Stromal cell of bone marrow (primary cell): ENCODE results near the gene PYM1.

ENCODE experiments used
- DNase-seq: peaks from one replicate; pipeline ENCODE4 v3.0.0-alpha.2; 2012; ENCODE audit warnings: low read depth

The PYM1 gene

GRCh38 chr12:55927588-55928502 is at the start of gene PYM1:
Gene PYM1, minus strand, starts transcription at chr12:55927894. Its CDS starts 133 bp downstream, at chr12:55927761.
- peak; percentile 32 for DNase-seq

- no peak for DNase-seq
Measured at GRCh38 chr12:55974308-55974730, 46.6 kb upstream of the PYM1 start.

GRCh38 chr12:55973599-55974307 is 46.1 kb upstream of the PYM1 start, which contains the start of gene RAB5B:
Gene RAB5B, plus strand, starts transcription at chr12:55974078. Its CDS starts 12,883 bp downstream, at chr12:55986961.
- peak; percentile 100 for DNase-seq

GRCh38 chr12:55972911-55973598 is 45.4 kb upstream of the PYM1 start:
- DNase-seq, result no peak

GRCh38 chr12:55972456-55972855 is 44.8 kb upstream of the PYM1 start:
- no peak for DNase-seq

DNA sequence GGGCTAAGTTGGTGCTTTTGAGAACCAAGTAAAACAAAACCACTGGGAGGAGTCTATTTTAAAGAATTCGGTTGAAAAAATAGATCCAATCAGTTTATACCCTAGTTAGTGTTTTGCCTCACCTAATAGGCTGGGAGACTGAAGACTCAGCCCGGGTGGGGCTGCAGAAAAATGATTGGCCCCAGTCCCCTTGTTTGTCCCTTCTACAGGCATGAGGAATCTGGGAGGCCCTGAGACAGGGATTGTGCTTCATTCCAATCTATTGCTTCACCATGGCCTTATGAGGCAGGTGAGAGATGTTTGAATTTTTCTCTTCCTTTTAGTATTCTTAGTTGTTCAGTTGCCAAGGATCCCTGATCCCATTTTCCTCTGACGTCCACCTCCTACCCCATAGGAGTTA is 44.3 kb upstream of the PYM1 start:
- DNase-seq, result no peak

- DNase-seq, result no peak
Measured at GRCh38 chr12:55970775-55971174, 43.1 kb upstream of the PYM1 start.

- DNase-seq, result no peak
Measured at GRCh38 chr12:55969356-55969755, 41.7 kb upstream of the PYM1 start.

- peak; percentile 64 for DNase-seq
Measured at GRCh38 chr12:55966408-55967281, 39.0 kb upstream of the PYM1 start, which contains the start of gene CDK2. Gene CDK2, plus strand, starts transcription at chr12:55966830. Its CDS starts 179 bp downstream, at chr12:55967009.

DNA sequence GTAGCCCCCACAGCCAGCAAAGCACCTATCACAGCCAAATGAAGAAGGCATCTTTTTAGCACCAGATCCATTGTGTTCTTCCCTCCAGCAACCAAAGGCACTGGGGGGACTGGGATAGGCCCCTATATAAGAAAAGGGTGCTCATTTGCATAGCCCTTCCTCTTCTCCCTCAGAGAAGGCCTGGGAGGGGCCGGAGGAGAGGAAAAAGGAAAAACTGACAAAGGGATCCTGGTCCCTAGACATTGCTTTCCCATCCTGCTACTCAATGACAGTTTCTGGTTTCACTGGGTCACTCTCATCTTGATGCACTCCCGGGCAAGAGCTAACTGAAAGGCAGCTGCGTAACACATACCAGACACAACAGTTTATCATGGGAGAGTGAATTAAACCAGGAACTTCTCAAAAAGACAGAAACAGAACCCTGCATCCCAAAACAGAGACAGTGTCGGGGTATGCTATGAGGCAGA is 38.3 kb upstream of the PYM1 start, which contains the start of gene PMEL:
PMEL (minus strand) TSS at position 102 of the 467 bp plus-strand sequence; CDS start at position 71, 31 bp downstream.
- DNase-seq, result no peak

GRCh38 chr12:55965240-55965639 is 37.5 kb upstream of the PYM1 start:
- DNase-seq, result no peak

DNA sequence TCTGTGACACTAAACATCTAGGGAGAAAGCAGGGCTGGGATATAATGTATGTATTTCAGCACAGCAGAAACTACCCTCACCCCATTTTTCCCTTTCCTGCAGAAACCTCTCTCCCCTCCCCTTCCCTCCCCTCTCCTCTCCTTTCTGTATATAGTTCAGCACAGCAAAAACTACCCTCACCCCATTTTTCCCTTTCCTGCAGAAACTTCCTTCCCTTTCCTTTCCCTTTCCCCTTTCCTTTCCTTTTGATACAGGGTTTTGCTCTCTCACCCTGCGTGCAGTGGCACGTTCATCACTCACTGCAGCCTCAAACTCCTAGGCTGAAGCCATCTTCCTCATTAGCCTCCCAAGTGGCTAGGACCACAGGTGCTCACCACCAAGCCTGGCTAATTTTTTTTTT is 36.1 kb upstream of the PYM1 start:
- no peak for DNase-seq

- DNase-seq, result no peak
Measured at GRCh38 chr12:55957106-55957859, 29.6 kb upstream of the PYM1 start.

DNA sequence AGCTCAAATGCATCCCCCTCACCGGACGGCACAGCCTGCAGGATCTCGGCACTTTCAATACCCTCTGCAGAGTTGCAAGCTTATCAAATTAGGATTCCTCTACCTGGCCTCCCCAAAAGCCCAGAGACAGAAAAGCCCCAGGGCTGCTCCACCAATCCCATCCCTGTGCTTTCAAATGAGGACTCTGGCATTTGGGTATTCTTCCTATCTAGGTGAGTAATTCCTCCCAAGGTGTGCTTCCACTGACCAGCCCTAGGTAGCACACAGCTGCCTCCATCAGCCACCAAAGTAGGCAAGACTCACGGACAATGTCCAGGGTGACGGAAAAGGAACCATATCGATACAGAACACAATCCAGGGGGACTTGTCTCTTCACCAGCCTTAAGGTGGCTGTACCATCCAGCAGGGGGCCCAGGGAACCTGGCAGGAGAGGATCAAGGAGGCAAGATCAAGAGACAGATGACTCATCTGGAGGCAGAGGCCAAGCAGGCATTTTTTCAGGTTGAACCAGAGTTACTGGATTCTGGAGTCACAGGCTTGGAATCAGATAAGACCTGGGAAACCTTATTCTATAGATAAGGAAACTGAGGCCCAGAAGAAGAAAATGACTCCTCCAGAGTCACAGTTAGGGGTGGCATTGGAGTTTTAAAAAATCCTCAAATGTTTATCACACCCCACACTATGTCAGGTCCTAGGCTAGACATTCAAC is 28.3 kb upstream of the PYM1 start:
- DNase-seq, result no peak

DNA sequence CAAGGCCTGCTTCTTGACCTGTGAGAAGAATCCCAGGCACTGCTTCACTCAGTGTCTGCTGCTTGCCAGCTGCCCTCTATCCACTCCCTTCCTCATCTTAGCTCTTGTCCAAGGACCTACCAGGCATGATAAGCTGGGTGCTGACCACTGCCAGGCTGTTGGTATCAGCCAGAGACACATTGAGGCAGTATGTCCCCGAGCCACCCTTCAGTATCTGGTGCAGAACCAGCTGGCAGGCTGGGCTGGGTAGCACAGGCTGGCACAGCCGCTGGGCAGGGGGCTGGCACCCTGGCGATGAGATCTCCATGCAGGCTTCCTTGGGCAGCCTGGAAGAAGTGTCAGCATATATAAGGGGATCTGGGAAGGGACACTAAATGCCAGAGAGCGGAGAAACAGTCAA is 27.6 kb upstream of the PYM1 start:
- no peak for DNase-seq

GRCh38 chr12:55946553-55946952 is 18.9 kb upstream of the PYM1 start:
- no peak for DNase-seq

- no peak for DNase-seq
Measured at GRCh38 chr12:55942577-55943136, 15.0 kb upstream of the PYM1 start.

GRCh38 chr12:55942055-55942454 is 14.4 kb upstream of the PYM1 start:
- DNase-seq, result no peak

- DNase-seq, result peak; percentile 71
Measured at GRCh38 chr12:55940065-55940732, 12.5 kb upstream of the PYM1 start.
